ENCODE results near the gene AJUBA.
"Not testable (repeated sequence)": the region's sequence is repeated elsewhere in the genome, so short reads cannot be mapped to it uniquely, and the experiment has no call there.

The AJUBA gene

DNA sequence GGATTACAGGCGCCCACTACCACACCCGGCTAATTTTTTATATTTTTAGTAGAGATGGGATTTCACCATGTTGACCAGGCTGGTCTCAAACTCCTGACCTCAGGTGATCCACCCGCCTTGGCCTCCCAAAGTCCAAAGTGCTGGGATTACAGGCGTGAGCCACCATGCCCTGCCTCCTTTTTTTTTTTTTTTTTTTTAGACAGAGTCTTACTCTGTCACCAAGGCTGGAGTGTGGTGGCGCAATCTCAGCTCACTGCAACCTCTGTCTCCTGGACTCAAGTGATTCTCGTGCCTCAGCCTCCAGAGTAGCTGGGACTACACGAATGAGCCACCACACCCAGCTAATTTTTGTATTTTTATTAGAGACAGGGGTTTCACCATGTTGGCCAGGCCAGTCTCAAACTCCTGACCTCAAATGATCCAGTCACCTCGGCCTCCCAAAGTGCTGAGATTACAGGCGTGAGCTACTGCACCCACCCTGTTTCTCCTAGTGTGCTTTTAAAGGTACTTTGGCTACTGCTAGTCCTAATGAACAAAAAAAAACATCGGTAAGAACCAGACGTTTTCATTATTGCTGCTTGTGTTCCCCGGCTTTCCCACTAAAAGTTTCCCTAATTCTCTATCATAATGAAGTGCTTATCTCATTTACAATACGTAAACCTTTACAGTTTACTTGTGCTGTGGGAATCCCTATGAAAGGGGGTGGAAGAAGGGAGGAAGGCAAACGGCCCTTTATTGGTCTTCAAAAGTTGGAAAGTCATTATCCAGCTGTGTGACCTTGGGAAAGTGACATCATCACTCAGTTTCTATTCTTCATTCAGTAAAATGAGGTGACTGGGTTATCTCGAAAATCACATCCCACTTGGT is 16.2 kb downstream of the AJUBA start:
- H3K9me3 ChIP-seq (ENCODE audit: insufficient read depth, low read depth, low read length); H3K27me3 ChIP-seq (ENCODE audit: insufficient read depth, low read length); H3K36me3 ChIP-seq (ENCODE audit: insufficient read depth, low read length); H3K4me3 ChIP-seq (ENCODE audit: low read length); H3K9ac ChIP-seq (ENCODE audit: low read depth, low read length); H3K4me1 ChIP-seq (ENCODE audit: insufficient read depth, low read length): not testable (repeated sequence)
- WGBS = 90% methylated on average over 13 of the region's 15 CpGs
- peak overlapping the region; percentile 26; the same call in 1 of the 2 replicates for H3K27ac ChIP-seq (ENCODE audit: low read depth, low read length)

DNA sequence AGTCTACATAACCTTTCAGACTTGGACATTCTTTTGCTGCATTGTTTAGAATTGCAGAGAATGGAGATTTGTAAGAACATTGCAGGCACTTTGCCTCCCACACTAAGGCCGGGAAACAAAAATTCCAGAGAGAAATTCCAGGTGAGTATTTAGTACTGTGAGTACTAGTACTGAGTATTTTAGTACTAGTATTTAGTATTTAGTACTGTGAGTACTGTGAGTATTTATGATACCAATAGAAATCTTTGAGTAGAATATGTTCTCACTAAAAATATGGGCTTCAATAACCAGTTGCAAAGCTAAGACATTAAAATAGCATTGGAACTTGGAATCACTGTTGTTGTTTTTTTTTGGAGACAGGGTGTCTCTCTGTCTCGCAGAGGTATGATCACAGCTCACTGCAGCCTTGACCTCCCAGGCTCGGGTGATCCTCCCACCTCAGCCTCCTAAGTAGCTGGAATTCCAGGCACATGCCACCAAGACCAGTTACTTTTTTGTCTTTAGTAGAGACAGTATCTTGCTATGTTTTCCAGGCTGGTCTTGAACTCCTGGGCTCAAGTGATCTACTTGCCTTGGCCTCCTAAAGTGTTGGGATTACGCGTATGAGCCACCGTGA is 20.2 kb downstream of the AJUBA start:
- Histone ChIP-seq H3K4me3 (ENCODE audit: low read length) (no peak overlapping the region), H3K4me1 (ENCODE audit: insufficient read depth, low read length) (no peaks in the 10 kb centered on the region), H3K27ac (ENCODE audit: low read depth, low read length) (no peak overlapping the region), H3K9me3 (ENCODE audit: insufficient read depth, low read depth, low read length) (no peaks in the 10 kb centered on the region), H3K36me3 (ENCODE audit: insufficient read depth, low read length) (no peaks in the 10 kb centered on the region), H3K9ac (ENCODE audit: low read depth, low read length) (no peak overlapping the region), H3K27me3 (ENCODE audit: insufficient read depth, low read length) (no peaks in the 10 kb centered on the region)
- WGBS = 96% methylated on average over 6 of the region's 6 CpGs

DNA sequence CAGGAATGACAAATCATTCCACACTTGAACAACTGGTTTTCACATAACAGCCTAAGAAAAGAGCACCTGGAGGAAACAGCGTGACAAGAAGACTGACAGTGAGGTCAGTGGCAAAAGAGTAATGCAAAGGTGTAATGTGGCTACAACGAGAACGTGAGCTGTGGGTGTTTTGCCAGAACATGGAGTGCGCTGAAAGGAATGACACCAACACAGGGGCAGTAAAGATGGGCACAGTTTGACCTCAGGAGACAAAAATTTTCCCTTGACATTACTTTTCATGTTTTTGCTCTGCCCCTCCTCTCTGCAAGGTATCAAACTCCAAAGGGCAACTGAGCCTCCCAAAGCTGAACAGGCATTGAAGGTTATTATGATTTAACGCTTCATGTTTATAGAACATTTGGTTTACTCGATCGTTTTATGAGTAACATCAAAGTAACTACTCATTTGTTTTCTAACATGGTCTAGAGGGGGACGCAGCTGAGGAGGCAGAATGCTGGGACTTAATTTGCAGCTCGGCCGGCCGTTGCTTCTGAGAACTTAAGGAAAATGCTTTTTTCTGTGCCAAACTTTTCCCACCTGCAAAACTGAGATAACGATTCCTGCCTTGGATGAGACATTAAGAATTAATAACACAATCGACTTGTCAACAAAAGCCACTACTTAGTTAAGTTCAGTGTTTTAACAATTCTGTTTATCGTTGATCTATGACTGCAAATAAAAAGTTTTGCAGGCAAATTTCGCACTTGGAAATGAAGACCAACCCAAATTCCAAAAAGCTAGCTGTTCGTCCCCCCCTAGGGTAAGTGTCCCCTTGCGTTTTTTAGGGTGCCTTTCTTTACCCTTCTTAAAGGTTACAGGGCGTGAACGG is 26.4 kb downstream of the AJUBA start:
- peak overlapping the region; percentile 97; the same call in 1 of the 2 replicates for H3K27ac ChIP-seq (ENCODE audit: low read depth, low read length)
- no peaks in the 10 kb centered on the region for H3K9me3 ChIP-seq (ENCODE audit: insufficient read depth, low read depth, low read length)
- H3K27me3 ChIP-seq (ENCODE audit: insufficient read depth, low read length) = no peaks in the 10 kb centered on the region
- peak overlapping the region; percentile 67 for H3K4me3 ChIP-seq (ENCODE audit: low read length)
- H3K4me1 ChIP-seq (ENCODE audit: insufficient read depth, low read length) = peaks cover 8% of the 10 kb centered on the region; the same call in 1 of the 2 replicates
- WGBS = 29% methylated on average over 19 of the region's 19 CpGs
- peaks cover 29% of the 10 kb centered on the region for H3K36me3 ChIP-seq (ENCODE audit: insufficient read depth, low read length)
- H3K9ac ChIP-seq (ENCODE audit: low read depth, low read length) = peak overlapping the region; percentile 94

DNA sequence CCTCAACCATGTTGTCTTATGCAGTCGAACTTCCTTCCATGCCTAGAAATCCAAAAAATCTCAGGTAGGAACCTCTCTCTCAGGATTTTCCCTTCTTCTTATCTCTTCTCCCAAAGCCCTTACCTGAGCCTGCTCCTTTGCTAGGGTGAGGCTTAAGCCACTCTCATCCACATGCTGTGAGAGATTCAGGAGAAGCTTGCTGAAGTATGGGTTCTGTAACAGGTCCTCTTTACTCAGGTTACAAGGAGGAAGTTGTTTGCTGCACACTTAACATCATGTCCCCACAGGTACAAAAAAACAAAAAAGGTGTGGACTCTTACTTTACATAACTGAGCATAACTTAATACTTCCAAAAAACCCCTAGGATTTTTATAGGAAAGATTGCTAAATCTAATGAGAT is 29.9 kb downstream of the AJUBA start:
- H3K9ac ChIP-seq (ENCODE audit: low read depth, low read length) = no peak overlapping the region
- WGBS = 93% methylated on average over 1 of the region's 1 CpG
- H3K9me3 ChIP-seq (ENCODE audit: insufficient read depth, low read depth, low read length) = no peaks in the 10 kb centered on the region
- H3K36me3 ChIP-seq (ENCODE audit: insufficient read depth, low read length) = peaks cover 54% of the 10 kb centered on the region
- no peak overlapping the region for H3K27ac ChIP-seq (ENCODE audit: low read depth, low read length)
- peaks cover 8% of the 10 kb centered on the region; the same call in 1 of the 2 replicates for H3K4me1 ChIP-seq (ENCODE audit: insufficient read depth, low read length)
- no peaks in the 10 kb centered on the region for H3K27me3 ChIP-seq (ENCODE audit: insufficient read depth, low read length)
- no peak overlapping the region for H3K4me3 ChIP-seq (ENCODE audit: low read length)

DNA sequence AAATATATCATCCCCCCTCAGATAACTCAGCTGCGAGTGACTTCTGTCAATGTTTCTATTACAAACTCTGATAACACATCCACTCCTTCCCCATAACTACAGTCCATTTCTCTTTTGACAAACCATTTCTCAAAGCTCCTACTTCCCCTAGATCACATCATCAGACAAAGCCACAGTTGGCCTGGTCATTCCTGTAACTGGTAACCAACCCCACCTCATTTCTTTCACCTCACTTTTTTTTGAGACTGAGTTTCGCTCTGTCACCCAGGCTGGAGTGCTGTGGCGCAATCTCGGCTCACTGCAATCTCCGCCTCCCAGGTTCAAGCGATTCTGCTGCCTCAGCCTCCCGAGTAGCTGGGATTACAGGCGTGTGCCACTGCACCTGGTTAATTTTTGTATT is 30.6 kb downstream of the AJUBA start:
- WGBS = 96% methylated on average over 8 of the region's 8 CpGs
- H3K9me3 ChIP-seq (ENCODE audit: insufficient read depth, low read depth, low read length); H3K9ac ChIP-seq (ENCODE audit: low read depth, low read length); H3K27ac ChIP-seq (ENCODE audit: low read depth, low read length); H3K4me3 ChIP-seq (ENCODE audit: low read length); H3K4me1 ChIP-seq (ENCODE audit: insufficient read depth, low read length); H3K27me3 ChIP-seq (ENCODE audit: insufficient read depth, low read length): not testable (repeated sequence)
- peaks cover 59% of the 10 kb centered on the region for H3K36me3 ChIP-seq (ENCODE audit: insufficient read depth, low read length)

DNA sequence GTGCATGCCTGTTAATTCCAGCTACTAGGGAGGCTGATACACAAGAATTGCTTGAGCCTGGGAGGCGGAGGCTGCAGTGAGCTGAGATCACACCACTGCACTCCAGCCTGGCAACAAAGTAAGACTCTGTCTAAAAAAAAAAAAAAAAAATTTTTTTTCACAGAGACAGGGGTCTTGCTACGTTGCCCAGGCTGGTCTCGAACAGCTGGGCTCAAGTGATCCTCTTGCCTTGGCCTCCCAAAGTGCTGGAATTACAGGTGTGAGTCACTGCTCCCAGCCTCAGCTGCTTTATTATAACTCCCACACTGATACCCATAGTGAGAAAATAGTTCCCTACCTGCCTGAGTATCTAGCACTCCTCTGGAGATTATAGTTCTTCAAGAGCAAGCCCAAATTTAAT is 36.7 kb downstream of the AJUBA start:
- Histone ChIP-seq H3K27me3 (ENCODE audit: insufficient read depth, low read length) (no peaks in the 10 kb centered on the region), H3K4me1 (ENCODE audit: insufficient read depth, low read length) (no peaks in the 10 kb centered on the region), H3K9me3 (ENCODE audit: insufficient read depth, low read depth, low read length) (no peaks in the 10 kb centered on the region), H3K27ac (ENCODE audit: low read depth, low read length) (no peak overlapping the region), H3K9ac (ENCODE audit: low read depth, low read length) (no peak overlapping the region), H3K4me3 (ENCODE audit: low read length) (no peak overlapping the region), H3K36me3 (ENCODE audit: insufficient read depth, low read length) (peaks cover 48% of the 10 kb centered on the region)
- WGBS = 92% methylated on average over 3 of the region's 3 CpGs

DNA sequence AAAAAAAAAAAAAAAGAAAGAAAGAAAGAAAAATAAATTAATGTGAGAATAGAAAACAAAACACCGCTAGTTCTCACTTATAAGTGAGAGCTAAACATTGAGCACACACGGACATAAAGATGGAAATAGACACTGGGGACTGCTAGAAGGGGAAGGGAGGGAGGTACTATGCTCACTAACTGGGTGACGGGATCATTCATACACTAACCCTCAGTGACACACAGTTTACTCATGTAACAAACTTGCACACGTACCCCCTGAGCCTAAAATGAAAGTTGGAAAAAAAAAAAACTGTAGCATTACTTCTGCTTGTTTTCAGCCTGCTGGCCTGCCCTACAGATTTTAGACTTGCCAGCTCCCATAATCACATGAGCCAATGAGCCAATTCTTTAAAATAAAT is 42.7 kb downstream of the AJUBA start:
- Histone ChIP-seq H3K9ac (ENCODE audit: low read depth, low read length) (no peak overlapping the region), H3K9me3 (ENCODE audit: insufficient read depth, low read depth, low read length) (no peaks in the 10 kb centered on the region), H3K27me3 (ENCODE audit: insufficient read depth, low read length) (no peaks in the 10 kb centered on the region), H3K4me1 (ENCODE audit: insufficient read depth, low read length) (no peaks in the 10 kb centered on the region), H3K27ac (ENCODE audit: low read depth, low read length) (no peak overlapping the region), H3K4me3 (ENCODE audit: low read length) (no peak overlapping the region), H3K36me3 (ENCODE audit: insufficient read depth, low read length) (0 out of 2 replicates have a peak, but pooled peaks cover 5% of the 10 kb centered on the region)
- 91% methylated on average over 4 of the region's 4 CpGs for WGBS

DNA sequence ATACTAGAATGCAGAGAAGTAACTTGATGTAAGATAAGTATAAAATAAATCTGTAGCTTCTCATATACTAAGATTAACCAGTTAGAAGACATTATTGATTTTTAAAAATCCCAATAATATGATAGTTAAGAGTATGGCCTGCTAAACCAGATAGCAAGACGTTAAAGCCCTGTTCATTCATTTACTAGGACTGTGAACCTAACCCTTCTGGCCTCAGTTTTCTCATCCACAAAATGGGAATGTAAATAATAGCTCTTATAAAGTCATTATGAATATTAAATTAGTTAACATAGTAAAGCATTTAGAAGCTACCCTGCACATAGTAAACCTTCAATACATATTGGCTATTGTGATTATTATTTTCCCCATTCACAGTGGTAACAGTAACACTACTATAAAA is 47.2 kb downstream of the AJUBA start:
- Histone ChIP-seq H3K27ac (ENCODE audit: low read depth, low read length) (no peak overlapping the region), H3K9ac (ENCODE audit: low read depth, low read length) (no peak overlapping the region), H3K9me3 (ENCODE audit: insufficient read depth, low read depth, low read length) (no peaks in the 10 kb centered on the region), H3K4me3 (ENCODE audit: low read length) (no peak overlapping the region), H3K36me3 (ENCODE audit: insufficient read depth, low read length) (no peaks in the 10 kb centered on the region), H3K4me1 (ENCODE audit: insufficient read depth, low read length) (no peaks in the 10 kb centered on the region), H3K27me3 (ENCODE audit: insufficient read depth, low read length) (no peaks in the 10 kb centered on the region)
- WGBS = no CpG with 5 or more reads among the region's 1 CpG

DNA sequence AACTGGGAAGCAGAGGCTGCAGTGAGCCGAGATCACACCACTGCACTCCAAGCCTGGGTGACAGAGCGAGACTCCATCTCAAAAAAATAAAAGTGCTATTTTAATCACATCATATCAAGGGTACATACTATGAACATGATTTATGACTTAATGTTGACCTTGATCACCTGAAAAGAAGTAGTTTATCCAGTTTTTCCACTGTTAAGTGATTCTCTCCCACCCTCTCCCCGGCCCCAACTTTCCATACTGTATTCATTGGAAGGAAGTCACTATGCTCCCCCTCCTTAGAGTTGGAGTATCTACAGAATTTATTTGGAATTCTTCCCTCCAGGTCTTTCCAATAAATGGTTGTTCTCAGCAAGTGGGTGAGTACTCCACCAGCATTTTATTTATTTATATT is 50.2 kb downstream of the AJUBA start:
- Histone ChIP-seq H3K4me3 (ENCODE audit: low read length) (no peak overlapping the region), H3K9me3 (ENCODE audit: insufficient read depth, low read depth, low read length) (no peaks in the 10 kb centered on the region), H3K9ac (ENCODE audit: low read depth, low read length) (no peak overlapping the region), H3K27ac (ENCODE audit: low read depth, low read length) (no peak overlapping the region), H3K4me1 (ENCODE audit: insufficient read depth, low read length) (peaks cover 2% of the 10 kb centered on the region; the same call in 1 of the 2 replicates), H3K27me3 (ENCODE audit: insufficient read depth, low read length) (no peaks in the 10 kb centered on the region), H3K36me3 (ENCODE audit: insufficient read depth, low read length) (peaks cover 3% of the 10 kb centered on the region)
- 83% methylated on average over 2 of the region's 3 CpGs for WGBS

DNA sequence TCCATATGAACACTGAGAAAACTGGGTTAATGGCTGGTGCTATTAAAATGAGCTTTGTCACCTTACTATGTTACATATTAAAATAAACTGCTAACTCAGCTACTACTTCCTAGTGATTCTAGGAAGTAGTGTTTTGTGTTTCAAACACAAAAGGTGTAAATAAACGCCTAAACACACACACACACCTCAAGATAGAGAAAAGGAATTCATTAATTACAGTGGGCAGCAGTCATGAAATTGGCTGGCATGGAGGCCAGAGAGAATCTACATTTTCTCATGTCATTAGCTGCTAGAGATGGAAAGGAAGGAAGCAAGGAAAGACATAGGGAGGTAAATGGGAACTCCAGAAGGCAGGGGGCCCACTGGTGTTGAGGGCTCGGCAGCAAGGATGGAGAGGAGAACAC is 52.4 kb downstream of the AJUBA start:
- no peaks in the 10 kb centered on the region for H3K27me3 ChIP-seq (ENCODE audit: insufficient read depth, low read length)
- peak overlapping the region; percentile 10; the same call in 1 of the 2 replicates for H3K27ac ChIP-seq (ENCODE audit: low read depth, low read length)
- WGBS = 12% methylated on average over 1 of the region's 2 CpGs
- H3K9me3 ChIP-seq (ENCODE audit: insufficient read depth, low read depth, low read length) = no peaks in the 10 kb centered on the region
- peak overlapping the region; percentile 79 for H3K4me3 ChIP-seq (ENCODE audit: low read length)
- H3K9ac ChIP-seq (ENCODE audit: low read depth, low read length) = peak overlapping the region; percentile 57
- H3K36me3 ChIP-seq (ENCODE audit: insufficient read depth, low read length) = peaks cover 24% of the 10 kb centered on the region
- peaks cover 2% of the 10 kb centered on the region; the same call in 1 of the 2 replicates for H3K4me1 ChIP-seq (ENCODE audit: insufficient read depth, low read length)
